A549 treated with CpdA at 1 μM for 4 hours (cell line): ENCODE measurements around the gene IL1RL2. TPM values are rescaled to one million over a fixed set of nuclear protein-coding genes. Genes with fewer than 3 reads are reported as not detected.

Experiments
- total RNA-seq: library from RNA; stranded (reverse); fragments of 200-300 nt; extraction: Qiagen RNA extraction; gene quantifications from 5 replicates; pipeline ENCODE4 v1.2.3, GENCODE V29; 2022; ENCODE audit warnings: low read depth

IL1RL2 gene
- not detected in 5 replicates for total RNA-seq

DNA sequence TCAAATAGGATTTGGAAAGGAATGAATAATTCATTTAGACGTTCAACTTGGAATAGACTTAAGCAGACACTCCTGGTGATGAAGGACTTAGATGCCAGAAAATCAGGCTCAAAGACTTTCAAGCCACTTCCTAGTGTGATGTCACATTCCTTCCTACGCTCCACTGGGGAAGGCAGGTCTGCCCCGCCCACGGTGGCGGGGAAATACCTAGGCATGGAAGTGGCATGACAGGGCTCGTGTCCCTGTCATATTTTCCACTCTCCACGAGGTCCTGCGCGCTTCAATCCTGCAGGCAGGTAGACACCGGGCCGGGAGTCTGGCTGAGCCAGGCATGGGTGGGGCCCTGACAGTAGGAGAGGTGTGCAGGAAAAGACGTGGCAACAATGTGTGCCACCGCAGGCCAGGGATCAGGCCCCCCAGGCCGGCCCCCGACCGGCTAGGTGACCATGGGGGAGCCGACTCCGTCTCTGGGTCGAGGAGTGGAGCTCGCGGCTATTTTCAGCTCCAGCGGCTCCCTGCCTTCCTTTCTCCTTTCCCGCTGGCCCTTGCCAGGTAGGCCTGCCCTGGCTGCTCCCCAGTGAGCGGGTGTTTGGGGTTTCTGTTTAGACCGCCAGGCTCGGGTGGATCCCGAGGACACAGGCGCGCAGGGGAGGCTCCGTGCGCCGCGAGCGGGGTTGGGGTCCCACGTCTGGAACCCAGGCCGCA, at the start of gene IL1RL2:
IL1RL2 (plus strand) TSS at position 233 of the 705 bp plus-strand sequence. CDS start 845 bp downstream, outside the sequence.

DNA sequence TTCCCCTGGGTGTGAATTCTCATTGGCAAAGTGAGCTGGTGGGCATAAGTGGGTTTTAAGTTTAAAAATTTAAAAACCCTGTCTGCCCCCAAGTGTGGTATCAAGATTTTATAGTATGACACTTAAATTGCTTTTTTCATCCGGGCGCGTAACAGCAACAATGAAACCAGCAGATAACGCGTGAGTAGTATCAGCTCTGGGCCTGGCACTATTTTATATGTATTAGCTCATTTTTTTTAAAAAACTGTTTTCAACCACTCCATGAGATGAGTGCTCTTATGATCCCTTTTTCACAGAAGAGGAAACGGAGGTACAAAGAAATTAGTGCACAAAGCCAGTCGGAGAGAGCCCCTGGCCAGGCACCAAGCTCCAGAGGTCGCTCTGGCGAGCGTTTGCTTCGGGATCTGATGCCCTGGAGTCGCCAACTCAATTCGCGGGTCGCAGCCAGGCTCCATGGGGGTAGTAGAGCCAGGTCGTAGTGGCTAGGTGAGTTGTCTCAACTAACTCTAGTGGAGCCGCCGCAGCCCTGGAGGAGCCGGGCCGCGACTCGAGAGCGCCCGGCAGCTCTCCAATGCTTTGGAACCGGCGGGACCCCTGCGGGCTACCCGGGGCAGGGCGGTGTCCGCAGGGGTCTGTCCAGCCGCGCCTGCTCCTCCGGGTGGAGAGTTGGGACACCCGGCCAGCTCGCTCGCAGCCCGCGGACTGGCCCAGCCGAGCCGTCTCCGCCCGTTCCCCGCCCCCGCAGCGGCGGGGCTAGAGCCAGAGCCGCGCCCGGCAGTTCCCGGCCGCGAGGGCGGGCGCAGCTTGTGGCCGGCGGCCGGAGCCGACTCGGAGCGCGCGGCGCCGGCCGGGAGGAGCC, 44.6 kb upstream of the IL1RL2 start, which contains the start of gene IL1R1:
IL1R1 (plus strand) TSS at position 777 of the 859 bp plus-strand sequence. CDS start 14,979 bp downstream, outside the sequence.

Other genes starting within 250 kb of the IL1RL2 start
- 0.37 to 0.97 TPM (median 0.71 TPM) in 5 replicates for gene IL1R2, start 195.1 kb upstream of the IL1RL2 start, total RNA-seq
- 18.3 to 31.9 TPM (median 25.0 TPM) in 5 replicates for gene IL1R1, start 44.3 kb upstream of the IL1RL2 start, total RNA-seq
- 0.72 to 1.9 TPM (median 1.3 TPM) in 5 replicates for gene IL1RL1, start 124.5 kb downstream of the IL1RL2 start, total RNA-seq
- 0.87 to 1.4 TPM (median 1.1 TPM) in 5 replicates for gene IL18R1, start 168.8 kb downstream of the IL1RL2 start, total RNA-seq
- gene IL18RAP, start 236.1 kb downstream of the IL1RL2 start, total RNA-seq, result 0.03 TPM in 1 of 5 replicates, not detected in the others